NCI-H82 treated with DMSO at 0.1 percent for 48 hours (cell line): ENCODE results near the gene STPG4.
"Not testable (repeated sequence)": the region's sequence is repeated elsewhere in the genome, so short reads cannot be mapped to it uniquely, and the experiment has no call there.

Source experiments
- DNase-seq: peaks from one replicate; lab custom pipeline; 2025; ENCODE audit not compliant: unreplicated experiment; lab: John Stamatoyannopoulos, UW

Gene STPG4, protein sequence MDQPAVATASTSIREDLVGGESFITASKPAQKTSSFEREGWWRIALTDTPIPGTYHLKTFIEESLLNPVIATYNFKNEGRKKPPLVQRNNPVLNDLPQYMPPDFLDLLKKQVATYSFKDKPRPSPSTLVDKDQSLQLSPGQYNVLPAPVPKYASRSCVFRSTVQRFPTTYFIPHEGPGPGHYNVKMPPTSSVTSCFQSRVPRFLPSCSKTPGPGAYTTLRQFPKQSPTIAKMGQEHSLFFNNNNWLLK

DNA sequence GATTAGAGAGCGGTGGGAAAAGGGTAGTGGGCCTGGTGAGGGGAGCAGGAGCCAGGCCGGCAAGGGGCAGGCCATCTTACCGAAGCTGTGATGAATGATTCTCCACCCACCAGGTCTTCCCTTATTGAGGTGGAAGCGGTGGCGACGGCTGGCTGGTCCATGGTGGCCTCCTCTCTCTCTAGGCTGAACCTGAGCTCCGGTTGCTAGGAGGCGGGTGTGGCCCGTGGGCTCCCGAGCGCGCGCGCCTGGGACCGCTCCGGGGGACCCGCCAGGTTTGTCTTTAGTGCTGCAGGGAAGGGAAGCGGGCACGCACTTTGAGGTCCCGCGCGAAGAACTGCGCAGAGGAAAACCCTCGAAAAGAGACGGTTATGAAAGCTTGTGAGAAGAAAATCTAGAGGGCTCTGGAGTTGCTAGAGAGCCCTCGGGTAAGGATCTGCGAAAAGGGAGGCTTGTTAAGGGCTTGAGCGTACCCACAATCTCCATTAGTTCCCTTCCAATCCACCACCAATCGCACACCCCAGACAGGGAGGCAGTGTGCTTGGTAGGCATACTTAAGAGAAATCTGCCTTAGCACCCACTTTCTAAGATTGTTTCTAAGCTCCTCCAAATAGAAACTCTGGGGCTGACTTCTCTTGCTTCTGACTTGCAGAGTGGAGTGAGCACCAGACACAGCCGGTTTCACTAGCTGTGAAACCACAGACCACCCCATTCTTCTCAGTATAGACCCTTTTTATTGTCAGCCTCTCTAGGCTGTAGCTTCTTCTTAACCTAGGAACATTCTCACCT is at the start of gene STPG4:
TSS of gene STPG4 (minus strand) at position 218 of the 786 bp plus-strand sequence. CDS start at position 161, 57 bp downstream.
- no peak for DNase-seq

DNA sequence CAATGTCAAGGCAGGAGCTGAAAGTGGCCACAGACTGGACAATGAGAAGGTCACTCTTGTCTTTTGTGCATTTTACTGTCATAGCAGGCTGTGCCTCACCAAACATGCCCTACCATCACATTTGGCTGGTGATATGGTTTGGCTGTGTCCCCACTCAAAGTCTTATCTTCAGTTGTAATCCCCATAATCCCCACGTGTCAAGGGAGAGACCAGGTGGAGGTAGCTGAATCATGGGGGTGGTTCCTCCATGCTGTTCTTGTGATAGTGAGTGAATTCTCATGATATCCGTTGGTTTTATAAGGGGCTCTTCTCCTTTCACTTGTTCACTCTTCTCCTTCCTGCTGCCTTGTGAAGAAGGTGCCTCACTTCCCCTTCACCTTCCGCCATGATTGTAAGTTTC is 49.6 kb upstream of the STPG4 start:
- peak; percentile 35 for DNase-seq

DNA sequence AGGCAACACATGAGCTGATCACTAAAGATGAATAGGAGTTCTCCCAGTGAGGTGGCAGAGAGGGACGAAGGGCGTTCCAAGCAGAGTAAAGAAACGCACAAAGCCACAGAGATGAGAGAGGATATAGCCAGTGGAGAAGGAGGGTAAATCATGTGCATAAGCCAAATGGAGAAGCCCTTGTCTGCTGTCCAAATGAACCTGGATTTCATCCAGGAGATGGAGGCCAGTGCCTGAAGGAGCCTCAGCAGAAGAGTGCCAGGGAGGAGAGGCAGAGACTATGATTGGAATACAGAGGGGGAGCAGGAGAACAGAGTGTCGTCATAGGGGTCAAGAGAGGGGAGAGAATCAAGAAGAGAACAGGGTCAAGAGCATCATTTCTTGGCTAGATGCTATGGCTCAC is 48.9 kb upstream of the STPG4 start:
- DNase-seq = no peak

DNA sequence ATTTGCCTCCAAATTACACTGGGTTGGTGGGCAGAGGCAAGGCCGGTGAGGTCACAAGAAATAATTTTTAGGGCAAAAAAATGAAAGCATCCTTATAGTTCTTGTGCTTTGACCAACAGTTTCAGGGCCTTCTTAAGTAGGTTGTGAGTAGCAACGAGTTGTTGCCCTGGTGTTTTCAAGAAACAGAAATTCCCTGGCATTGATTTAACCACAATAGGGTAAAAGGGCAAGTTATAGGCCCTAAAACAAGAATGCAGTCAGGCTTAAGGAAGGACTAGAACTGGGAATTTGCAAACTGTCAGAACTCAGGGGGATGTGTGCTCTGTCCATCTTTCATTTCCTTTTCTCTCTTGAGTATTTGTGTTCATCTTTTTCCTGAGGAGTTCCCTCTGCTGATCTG is 46.1 kb upstream of the STPG4 start:
- DNase-seq = no peak

DNA sequence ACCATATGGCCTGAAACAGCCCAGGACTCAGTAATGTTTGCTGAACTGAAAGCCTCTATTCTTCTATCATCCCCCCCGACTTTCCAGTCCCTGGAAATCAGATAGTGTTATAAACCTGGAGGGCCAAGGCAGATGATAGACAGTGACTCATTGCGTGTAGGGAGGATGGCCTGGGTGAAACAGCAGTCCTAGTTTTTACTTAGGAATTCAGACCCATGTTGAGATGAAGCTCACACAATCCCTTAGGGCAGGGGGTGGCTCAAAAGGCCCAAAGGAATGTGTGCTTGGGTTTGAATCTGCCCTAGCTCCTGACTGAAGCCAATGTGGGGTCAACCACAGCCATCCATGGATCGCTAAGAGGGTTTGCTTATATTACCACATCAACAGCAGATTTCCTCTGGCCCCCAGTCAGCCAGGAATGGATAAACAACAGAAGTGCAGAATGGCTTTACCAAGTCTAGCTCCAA is 43.9 kb upstream of the STPG4 start:
- DNase-seq = no peak

DNA sequence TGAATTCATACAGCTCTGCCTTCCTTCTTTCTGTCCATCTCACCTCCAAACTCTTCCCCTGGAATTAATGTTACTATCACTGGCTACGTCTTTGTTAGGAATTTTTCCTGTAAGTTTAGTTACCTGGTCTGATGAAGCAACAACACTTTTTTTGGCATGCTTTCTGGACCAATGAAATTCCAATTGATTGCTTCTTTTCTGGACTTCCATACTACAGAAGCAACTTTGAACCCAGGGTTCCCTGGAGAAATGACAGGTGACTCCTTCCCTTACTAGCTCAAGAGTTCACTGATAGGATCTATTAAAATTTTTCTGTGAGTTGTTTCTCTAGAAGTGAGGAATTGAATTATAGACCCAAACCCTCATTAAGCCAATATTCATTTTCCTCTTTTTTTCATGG is 41.4 kb upstream of the STPG4 start:
- no peak for DNase-seq

DNA sequence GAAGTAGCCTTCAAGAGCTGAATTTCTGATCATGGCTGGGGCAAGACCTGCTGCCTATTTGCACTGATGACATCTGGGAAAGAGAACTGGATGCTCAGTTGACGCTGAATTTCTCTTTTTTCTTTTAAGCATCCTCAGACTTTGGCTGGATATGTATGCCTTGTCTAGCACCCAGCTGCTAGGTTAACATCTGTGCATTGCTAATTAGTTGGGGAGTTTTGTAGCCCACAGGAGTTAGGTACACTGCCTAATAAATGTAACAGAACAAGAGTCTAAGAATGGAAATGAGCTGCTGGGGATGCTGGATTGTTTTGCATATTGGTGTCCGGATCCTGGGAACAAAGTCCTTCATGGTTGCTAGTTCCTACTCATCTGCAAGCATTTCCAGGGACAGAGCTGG is 40.9 kb upstream of the STPG4 start:
- DNase-seq = no peak

DNA sequence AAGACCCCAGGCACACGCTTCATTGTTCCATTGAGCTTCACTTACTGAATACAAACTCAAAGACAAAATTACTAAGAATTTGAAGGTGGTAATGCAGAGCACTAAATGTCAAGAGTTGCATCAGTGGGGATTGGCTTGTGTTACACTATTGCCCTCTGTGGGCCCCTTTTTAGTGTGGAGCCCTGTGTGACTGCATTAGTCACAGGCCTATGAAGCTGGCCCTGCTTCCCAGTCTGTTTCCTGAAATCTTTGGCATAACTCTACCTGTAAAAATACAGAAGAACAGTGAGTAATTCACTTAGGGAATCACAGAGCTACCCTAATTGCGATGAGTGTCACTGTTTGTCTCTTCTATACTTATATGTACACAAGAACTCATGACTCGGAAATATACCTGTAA is 40.0 kb upstream of the STPG4 start:
- no peak for DNase-seq

DNA sequence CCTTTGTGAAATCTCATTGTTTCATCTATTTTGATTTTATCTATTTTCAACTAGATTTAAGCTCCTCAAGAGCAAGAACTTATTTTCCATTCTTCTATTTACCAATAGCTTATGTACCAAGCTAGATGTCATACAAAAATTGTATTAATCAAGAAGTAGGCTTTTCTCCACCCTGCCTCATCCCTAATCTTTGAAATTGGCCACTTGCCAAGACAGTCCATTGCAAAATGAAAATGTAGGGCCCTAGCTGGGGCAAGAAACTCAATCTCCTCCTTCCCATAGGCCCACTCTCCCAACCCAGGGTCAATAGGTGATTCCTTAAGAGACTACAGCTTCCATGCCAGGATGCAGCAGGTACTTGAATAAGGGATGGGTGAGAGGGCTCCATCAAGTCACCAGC is 39.3 kb upstream of the STPG4 start:
- DNase-seq = peak; percentile 70

DNA sequence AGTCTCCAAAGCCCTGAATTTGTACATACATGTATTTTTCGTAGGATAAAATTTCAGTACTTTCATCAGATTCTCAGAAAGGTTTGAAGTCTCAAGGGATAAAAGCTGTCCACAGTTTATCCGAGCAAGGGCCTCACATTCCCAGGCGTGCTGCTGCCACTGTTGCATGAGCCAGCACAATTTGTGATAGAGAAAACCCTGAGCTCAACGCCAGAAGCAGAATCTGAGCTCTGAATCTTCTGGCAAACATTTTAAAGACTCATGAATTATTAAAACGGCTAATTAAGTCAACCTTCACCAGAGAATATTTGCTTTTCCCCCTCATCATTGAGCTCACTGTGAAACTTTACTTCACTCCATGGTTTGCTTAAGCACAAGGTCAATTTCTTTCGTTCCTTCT is 38.5 kb upstream of the STPG4 start:
- no peak for DNase-seq

DNA sequence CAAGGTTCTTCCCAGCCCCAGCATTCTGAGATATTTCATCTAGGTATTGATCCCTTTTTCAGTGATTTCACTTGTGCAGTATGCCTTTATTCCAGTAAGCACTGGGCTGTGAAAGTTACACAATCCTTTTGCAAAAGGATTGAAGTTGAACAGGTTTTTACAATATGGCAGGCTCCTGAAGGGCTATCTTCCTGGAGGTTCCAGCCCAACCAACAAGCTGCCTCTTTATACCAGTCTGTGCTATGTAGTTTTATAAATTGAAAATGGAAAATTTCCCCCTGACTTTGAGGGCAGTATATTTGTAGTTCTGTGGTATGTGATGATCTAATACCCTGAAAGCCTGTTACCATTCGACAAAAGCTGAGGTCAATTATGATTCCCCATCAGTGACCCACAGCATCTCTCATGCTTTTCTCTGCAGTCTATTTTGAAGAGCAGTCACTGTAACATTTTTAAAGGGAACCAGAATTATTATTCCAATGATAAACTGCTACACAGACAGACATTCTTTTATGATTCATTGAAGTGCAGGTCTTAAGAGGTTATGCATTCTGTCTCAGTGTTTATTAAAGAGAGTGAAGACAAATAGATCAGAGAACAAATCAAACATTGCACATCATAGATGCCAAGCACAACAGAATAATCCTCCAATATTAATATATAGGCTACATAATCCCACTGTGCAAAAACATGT is 35.2 kb upstream of the STPG4 start:
- no peak for DNase-seq

DNA sequence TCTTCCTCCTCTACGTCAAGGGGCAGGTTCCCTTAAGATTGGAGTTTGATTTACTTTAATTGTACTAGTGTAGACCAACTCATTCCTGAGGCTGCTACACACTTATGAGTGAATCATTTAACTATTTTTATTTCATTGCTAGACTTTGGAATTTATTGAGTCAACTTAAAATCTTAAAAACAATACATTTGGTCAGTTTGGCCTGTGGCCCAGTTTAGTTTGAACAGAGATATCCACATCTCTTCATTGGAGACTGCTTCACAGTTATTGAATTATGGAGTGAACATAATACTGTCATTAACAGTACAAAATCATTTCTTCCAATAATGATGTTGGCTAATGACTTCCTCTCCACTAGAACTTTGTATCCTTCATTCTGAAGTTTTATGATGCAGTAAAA is 34.5 kb upstream of the STPG4 start:
- no peak for DNase-seq

DNA sequence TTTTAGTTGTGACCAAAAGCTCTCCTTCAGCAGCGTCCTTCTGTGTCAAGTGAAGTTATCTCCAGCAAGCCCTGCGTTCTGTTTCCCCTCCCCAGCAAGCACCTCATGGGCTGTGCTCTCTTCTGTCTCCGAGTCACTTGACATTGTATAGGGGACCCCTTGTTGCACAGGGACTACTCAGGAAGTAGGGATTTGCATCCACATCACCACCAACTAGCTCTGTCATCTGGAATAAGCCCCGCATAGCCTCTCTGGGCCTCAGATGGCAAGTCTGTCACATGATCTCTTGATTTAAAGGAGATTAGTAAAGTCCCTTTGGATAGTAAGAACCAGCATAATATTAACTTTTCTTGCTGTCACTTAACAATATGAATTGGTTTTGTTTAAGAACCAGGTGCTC is 32.0 kb upstream of the STPG4 start:
- DNase-seq = peak; percentile 86

DNA sequence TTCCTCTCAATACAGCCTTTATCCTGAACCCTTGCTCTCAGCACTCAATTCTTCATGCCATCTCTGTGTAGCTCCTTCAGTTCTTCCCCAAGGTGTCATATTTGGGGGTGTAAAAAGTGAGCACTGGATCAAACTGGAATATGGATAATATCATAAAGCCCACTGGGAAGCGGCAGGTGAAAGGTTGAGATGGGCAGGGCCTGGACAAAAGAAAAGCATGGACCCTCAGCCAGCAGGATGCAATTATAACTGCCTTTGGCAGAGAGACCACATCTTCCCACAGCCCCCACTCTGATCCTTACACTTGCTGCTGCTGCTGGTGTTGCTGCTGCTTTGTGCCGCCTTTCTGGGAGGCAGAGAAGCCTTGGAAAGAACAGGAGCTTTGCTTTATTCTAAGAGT is 31.2 kb upstream of the STPG4 start:
- no peak for DNase-seq

DNA sequence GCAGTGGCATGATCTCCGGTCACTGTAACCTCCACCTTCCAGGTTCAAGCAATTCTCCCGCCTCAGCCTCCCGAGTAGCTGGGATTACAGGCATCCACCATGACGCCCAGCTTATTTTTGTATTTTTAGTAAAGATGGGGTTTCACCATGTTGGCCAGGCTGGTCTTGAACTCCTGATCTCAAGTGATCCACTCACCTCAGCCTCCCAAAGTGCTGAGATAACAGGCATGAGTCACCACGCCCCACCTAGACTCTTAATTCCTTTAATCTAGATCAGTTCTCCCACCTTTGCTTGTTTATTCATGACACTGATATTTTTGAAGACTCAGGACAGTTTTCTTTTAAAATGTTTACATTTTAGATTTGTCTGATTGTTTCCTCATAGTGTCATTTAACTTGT is 30.0 kb upstream of the STPG4 start:
- not testable (repeated sequence) for DNase-seq

DNA sequence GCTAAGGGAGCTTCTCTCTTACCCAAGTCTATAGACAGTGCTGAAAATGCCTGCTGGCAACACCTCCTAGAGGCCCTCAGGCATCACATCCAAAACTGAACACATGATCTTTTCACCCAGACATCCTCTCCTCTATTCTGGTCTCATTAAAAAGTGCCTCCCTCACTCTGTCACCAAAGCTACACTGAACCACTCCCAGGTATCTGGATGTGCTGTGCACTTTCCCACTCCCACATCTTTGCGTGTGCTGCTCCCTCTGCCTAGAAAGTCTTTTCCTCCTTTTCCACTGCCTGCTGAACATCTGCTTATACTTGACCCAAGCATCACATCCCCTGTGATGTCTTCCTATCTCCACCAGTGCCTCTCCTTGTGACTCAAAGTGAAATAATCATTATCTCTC is 26.1 kb upstream of the STPG4 start:
- DNase-seq = no peak

DNA sequence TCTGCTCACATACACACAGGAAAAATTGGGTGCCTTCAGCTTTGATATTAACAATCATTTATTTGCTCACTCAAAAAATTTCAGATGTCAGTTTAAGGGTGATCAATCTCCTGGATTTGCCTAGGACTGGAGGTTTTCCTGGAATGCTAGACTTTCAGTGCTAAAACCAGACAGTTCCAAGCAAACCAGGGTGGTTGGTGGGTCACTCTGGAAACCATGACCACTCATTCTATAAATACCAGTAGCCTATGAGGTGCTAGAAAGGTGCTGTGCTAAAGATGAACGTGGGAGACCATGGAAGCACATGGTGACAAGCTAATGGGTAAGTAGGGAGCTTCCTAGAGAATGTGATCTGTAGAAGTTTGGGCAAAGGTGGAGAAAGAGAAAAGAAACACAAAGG is 25.4 kb upstream of the STPG4 start:
- DNase-seq = no peak

DNA sequence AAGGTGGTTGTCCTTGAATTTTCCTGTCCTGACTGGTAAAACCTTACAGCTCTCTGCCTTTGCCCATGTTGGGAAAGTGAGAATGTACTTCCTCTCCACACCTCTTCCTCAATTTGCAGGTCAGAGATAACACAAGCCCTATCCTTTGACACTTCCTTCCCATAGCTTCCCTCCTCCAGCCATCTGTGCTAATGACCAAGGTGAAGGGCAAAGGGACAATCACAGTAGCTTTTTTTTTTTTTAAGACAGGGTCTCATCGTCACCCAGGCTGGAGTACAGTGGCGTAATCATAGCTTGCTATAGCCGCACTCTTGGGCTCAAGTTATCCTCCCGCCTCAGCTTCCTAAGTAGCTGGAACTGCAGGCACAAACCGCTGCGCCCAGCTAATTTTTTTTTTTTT is 24.3 kb upstream of the STPG4 start:
- DNase-seq = no peak

DNA sequence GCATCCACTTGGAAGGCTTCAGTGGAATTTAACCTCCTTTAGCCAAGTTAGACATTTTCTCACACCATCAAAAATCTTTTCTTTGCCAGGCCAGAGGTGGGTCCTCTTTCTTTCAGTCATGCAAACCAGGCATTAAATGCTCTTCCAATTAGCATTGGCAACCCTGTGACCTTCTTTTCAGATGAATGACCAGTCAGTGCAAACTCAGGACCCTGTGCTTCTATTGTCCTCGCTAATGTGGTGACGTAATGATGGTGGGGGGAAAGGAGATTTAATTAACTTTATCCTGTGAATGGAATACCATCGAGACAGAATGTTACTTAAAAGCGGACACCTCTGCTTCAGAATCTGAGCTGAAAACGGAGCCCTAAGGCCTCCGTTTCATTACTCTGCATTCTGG is 23.2 kb upstream of the STPG4 start:
- no peak for DNase-seq

DNA sequence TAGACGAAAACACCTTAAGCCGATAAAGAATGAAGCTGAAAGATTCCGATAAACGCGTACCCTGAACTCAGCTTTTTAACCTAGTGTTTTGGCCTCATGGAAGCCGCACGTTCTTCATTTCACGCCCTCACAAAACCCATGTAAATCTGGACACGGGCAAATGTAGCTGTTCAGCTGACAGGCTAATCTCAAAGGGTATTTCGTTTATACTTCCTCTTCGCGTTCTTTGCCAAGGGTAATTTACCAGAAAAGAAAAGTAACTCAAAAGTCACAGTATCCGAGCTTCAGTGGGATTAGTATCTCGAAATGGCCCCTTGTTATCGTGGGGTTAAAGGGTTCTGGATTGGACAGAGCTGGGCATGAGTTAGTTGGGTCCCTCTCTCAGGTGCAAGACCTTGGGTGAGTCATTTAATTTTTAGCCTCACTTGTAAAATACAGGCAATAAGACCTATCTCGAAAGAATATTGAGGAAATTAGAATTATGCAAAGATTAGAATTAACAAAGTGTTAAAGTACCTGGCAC is 22.0 kb upstream of the STPG4 start:
- DNase-seq = no peak

DNA sequence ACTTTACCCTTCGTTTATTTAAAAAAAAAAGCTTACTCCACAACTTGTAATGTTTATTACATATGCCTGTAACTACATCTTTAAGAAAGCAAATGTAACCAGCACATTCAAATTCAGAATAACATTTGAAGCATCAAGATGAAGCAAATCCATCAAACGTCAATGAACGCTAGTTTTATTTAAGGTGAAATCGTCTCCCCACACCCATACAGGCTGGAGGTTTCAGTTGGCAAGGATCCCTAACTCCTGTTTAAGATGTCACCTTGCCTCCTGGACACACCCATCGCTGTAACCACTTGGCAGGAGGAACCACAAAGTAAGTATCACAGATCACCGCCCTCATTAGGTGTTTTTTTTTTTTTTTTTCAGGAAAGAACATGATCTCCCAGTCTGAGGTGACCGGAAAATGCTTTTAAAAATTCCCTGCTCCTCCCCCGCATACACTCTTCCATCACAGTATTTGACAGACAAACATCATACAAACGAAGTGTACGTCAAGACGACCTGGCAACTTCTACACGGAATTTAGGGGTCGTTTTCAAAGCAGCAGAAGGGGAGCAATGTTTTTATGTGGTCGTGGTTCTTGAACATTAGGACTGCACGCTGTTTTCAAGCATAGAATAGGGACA is 19.7 kb upstream of the STPG4 start:
- DNase-seq = no peak
